Neuronal stem cell (in vitro differentiated cells): ENCODE measurements around the gene TAB3.

Experiments used
- DNase-seq: peaks from one replicate; pipeline ENCODE4 v3.0.0-alpha.2; 2013; ENCODE audit warnings: low spot score
- H2AFZ ChIP-seq: one replicate; pipeline ENCODE4 v1.6.1; 2013; ENCODE audit warnings: mild to moderate bottlenecking, low read length, inconsistent platforms
- H2AK5ac ChIP-seq: 2 replicates; pipeline ENCODE4 v1.6.1; 2013; ENCODE audit warnings: low read depth, mild to moderate bottlenecking, inconsistent platforms, low read length, moderate library complexity, mixed read lengths
- H2BK120ac ChIP-seq: 2 replicates; pipeline ENCODE4 v1.6.1; 2013; ENCODE audit warnings: low read depth, mild to moderate bottlenecking, inconsistent platforms, low read length, moderate library complexity, mixed read lengths
- H2BK12ac ChIP-seq: one replicate; pipeline ENCODE4 v1.6.1; 2013; ENCODE audit warnings: low read length, inconsistent platforms
- H2BK15ac ChIP-seq: 2 replicates; pipeline ENCODE4 v1.6.1; 2013; ENCODE audit warnings: mild to moderate bottlenecking, low read length, inconsistent platforms, mixed read lengths
- H2BK5ac ChIP-seq: one replicate; pipeline ENCODE4 v1.6.1; 2013; ENCODE audit warnings: inconsistent platforms, mild to moderate bottlenecking, low read length, moderate library complexity
- H3K14ac ChIP-seq: one replicate; pipeline ENCODE4 v1.6.1; 2013; ENCODE audit warnings: low read length, inconsistent platforms
- H3K18ac ChIP-seq: 2 replicates; pipeline ENCODE4 v1.6.1; 2013; ENCODE audit warnings: low read length, inconsistent platforms
- H3K23ac ChIP-seq: 2 replicates; pipeline ENCODE4 v1.6.1; 2013; ENCODE audit warnings: low read depth, mild to moderate bottlenecking, mixed read lengths, low read length, inconsistent platforms; ENCODE audit not compliant: poor library complexity
- H3K27ac ChIP-seq: replicated peaks from 3 replicates; pipeline ENCODE4 v1.5.1; 2013; ENCODE audit warnings: low read length, inconsistent platforms
- H3K27me3 ChIP-seq, 3 experiments: 2 replicates each; pipeline ENCODE4 v1.6.1; 2013; ENCODE audit warnings: low read length in 3 of 3, mild to moderate bottlenecking in 2 of 3, inconsistent platforms in 1 of 3, low read depth in 1 of 3, mixed read lengths in 1 of 3, moderate library complexity in 1 of 3; ENCODE audit not compliant: control insufficient read depth in 3 of 3, insufficient read depth in 3 of 3
- H3K36me3 ChIP-seq, 2 donors: replicated peaks in 1 of 2; 2 replicates each; pipeline ENCODE4 v1.6.1; 2013; ENCODE audit warnings: low read length in 2 of 2; ENCODE audit not compliant: control insufficient read depth in 2 of 2, insufficient read depth in 2 of 2
- H3K4ac ChIP-seq: 2 replicates; pipeline ENCODE4 v1.6.1; 2013; ENCODE audit warnings: inconsistent platforms, mild to moderate bottlenecking, low read length, moderate library complexity
- H3K4me1 ChIP-seq, 2 donors: 1 replicate in 1 of 2; 2 replicates in 1 of 2; pipeline ENCODE4 v1.6.1; 2013; ENCODE audit warnings: low read length in 2 of 2, low read depth in 1 of 2; ENCODE audit not compliant: control insufficient read depth in 2 of 2, insufficient read depth in 1 of 2
- H3K4me2 ChIP-seq: one replicate; pipeline ENCODE4 v1.6.1; 2013; ENCODE audit warnings: mild to moderate bottlenecking, low read length, inconsistent platforms; ENCODE audit not compliant: insufficient read depth, poor library complexity, severe bottlenecking
- H3K4me3 ChIP-seq, 2 donors: 2 replicates each; pipeline ENCODE4 v1.5.1; 2013; ENCODE audit warnings: low read length in 2 of 2, mild to moderate bottlenecking in 2 of 2, inconsistent platforms in 1 of 2, moderate library complexity in 1 of 2
- H3K79me1 ChIP-seq: one replicate; pipeline ENCODE4 v1.6.1; 2013; ENCODE audit warnings: low read depth, mild to moderate bottlenecking, inconsistent platforms, low read length, moderate library complexity
- H3K9ac ChIP-seq: one replicate; pipeline ENCODE4 v1.6.1; 2013; ENCODE audit warnings: mild to moderate bottlenecking, low read depth, low read length, inconsistent platforms; ENCODE audit not compliant: poor library complexity
- H3K9me3 ChIP-seq, 2 donors: replicated peaks in 1 of 2; 2 replicates each; pipeline versions ENCODE3 to v1.6.1; 2013; ENCODE audit warnings: low read length in 2 of 2, mild to moderate bottlenecking in 2 of 2, inconsistent platforms in 1 of 2, low read depth in 1 of 2, mixed read lengths in 1 of 2, moderate library complexity in 1 of 2; ENCODE audit not compliant: control insufficient read depth in 2 of 2, insufficient read depth in 1 of 2
- H4K8ac ChIP-seq: one replicate; pipeline ENCODE4 v1.6.1; 2013; ENCODE audit warnings: low read depth, mild to moderate bottlenecking, inconsistent platforms, low read length, moderate library complexity
- H4K91ac ChIP-seq: one replicate; pipeline ENCODE4 v1.6.1; 2013; ENCODE audit warnings: low read length, low read depth, mild to moderate bottlenecking, inconsistent platforms; ENCODE audit not compliant: poor library complexity
- WGBS, 2 donors: extraction: QIAGEN DNeasy Blood & Tissue Kit; methylation state at CpG; one replicate each; pipeline ENCODE4 v1.1.7; 2013; ENCODE audit warnings: missing lambda C conversion rate in 2 of 2, mixed read lengths in 1 of 2; ENCODE audit not compliant: insufficient read length in 2 of 2, insufficient replicate concordance in 1 of 2; ENCODE audit errors: extremely low coverage in 2 of 2; 5-methylcytosine and 5-hydroxymethylcytosine counted together

The TAB3 gene

DNA sequence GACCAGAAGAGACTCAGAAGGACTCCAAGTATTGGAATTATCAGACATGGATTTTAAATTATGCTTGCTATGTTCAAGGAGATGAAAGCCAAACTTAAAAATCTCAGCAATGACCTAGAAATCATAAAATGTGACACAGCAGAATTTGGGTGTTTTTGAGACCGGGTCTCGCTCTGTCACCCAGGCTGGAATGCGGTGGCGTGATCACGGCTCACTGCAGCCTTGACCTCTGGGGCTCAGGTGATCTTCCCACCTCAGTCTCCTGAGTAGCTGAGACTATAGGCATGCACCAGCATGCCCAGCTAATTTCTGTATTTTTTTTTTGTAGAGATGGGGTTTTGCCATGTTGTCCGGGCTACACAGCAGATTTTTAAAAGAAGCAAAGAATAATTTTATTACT lies 12.7 kb downstream of the TAB3 start:
- Histone ChIP-seq H2BK5ac (no peak overlapping the region), H4K91ac (no peak overlapping the region), H2AFZ (no peak overlapping the region), H2BK120ac (no peak overlapping the region), H3K79me1 (no peaks in the 10 kb centered on the region), H3K4me2 (no peak overlapping the region), H3K23ac (no peak overlapping the region), H3K4me3 (no peak overlapping the region), H2AK5ac (no peak overlapping the region), H3K4me1 (no peaks in the 10 kb centered on the region), H2BK15ac (no peak overlapping the region), H3K4ac (no peak overlapping the region), H3K9ac (no peak overlapping the region), H2BK12ac (no peak overlapping the region), H4K8ac (no peak overlapping the region), H3K36me3 (no peaks in the 10 kb centered on the region), H3K27me3 (no peaks in the 10 kb centered on the region), H3K14ac (no peak overlapping the region), H3K27ac (no peak overlapping the region), H3K18ac (no peak overlapping the region), H3K9me3 (no peaks in the 10 kb centered on the region)
- DNase-seq, result no peak
- no CpG with 5 or more reads among the region's 6 CpGs for WGBS, 2 donors

DNA sequence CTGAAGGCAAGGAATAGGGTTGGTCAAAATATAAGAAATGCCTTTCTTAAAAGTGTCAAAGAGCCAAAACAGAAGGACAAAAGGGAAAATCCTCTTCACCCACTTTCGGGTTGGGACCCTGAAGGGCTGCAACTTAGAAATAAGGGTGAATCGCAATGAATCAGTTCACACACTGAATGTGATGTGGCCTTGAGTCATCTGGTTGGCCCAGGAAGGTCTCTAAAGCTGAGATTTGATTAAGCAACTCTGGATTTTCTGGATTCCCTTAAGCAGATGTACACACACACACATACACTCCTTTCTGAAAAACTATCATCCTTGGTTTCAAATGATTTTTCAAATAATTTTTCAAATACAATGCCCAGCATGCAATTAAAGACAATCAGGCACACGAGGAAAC lies 13.1 kb downstream of the TAB3 start:
- H3K9me3 ChIP-seq, result no peaks in the 10 kb centered on the region

DNA sequence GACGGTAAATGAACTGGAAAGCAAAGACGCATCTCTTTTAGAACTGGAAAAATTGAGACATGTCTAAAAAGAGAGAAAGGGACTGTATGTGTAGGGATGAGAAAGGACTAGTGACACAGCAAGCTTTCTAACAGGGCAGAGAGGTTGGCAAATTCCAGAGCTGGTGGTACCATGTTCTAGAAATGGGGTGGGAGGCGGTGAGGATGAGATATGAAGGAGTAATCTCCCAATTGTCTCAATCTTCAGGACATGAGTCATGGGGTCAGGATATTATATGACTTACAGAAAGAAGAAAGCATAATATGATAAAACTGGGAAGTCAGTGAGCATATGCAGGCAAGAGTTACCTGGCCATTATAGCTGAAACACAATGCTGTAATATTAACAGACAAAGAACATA lies 14.2 kb downstream of the TAB3 start:
- no peak overlapping the region for H3K4ac ChIP-seq
- H2BK120ac ChIP-seq, result no peak overlapping the region
- H3K27me3 ChIP-seq, result no peaks in the 10 kb centered on the region
- no peak overlapping the region for H3K9ac ChIP-seq
- H2BK15ac ChIP-seq, result no peak overlapping the region
- H4K8ac ChIP-seq, result no peak overlapping the region
- no peak overlapping the region for H3K14ac ChIP-seq
- no peak overlapping the region for H3K23ac ChIP-seq
- H3K4me3 ChIP-seq, result no peak overlapping the region
- no CpG with 5 or more reads among the region's 3 CpGs for WGBS, 2 donors
- no peak overlapping the region for H3K18ac ChIP-seq
- DNase-seq, result no peak
- H3K36me3 ChIP-seq, result no peaks in the 10 kb centered on the region
- no peak overlapping the region for H2BK12ac ChIP-seq
- no peak overlapping the region for H4K91ac ChIP-seq
- no peak overlapping the region for H2AFZ ChIP-seq
- no peak overlapping the region for H3K4me2 ChIP-seq
- H3K79me1 ChIP-seq, result no peaks in the 10 kb centered on the region
- no peaks in the 10 kb centered on the region for H3K4me1 ChIP-seq
- H3K27ac ChIP-seq, result no peak overlapping the region
- H2BK5ac ChIP-seq, result no peak overlapping the region
- H3K9me3 ChIP-seq, result no peaks in the 10 kb centered on the region
- no peak overlapping the region for H2AK5ac ChIP-seq

More for the DNA sequence above, 13.1 kb downstream of the TAB3 start:
- H2BK15ac ChIP-seq, result no peak overlapping the region
- no peak overlapping the region for H2AK5ac ChIP-seq
- H3K4ac ChIP-seq, result no peak overlapping the region
- no peak overlapping the region for H2AFZ ChIP-seq
- H3K23ac ChIP-seq, result no peak overlapping the region
- H3K36me3 ChIP-seq, result no peaks in the 10 kb centered on the region
- H3K4me3 ChIP-seq, result no peak overlapping the region
- H3K27me3 ChIP-seq, result no peaks in the 10 kb centered on the region
- no peak overlapping the region for H2BK12ac ChIP-seq
- H3K9ac ChIP-seq, result no peak overlapping the region
- H3K4me2 ChIP-seq, result no peak overlapping the region
- no peak overlapping the region for H2BK120ac ChIP-seq
- no peak overlapping the region for H3K18ac ChIP-seq
- H4K91ac ChIP-seq, result no peak overlapping the region
- H2BK5ac ChIP-seq, result no peak overlapping the region
- H3K79me1 ChIP-seq, result no peaks in the 10 kb centered on the region
- no peak overlapping the region for H3K27ac ChIP-seq
- no peak overlapping the region for H4K8ac ChIP-seq
- no peaks in the 10 kb centered on the region for H3K4me1 ChIP-seq
- H3K14ac ChIP-seq, result no peak overlapping the region
- no CpG with 5 or more reads among the region's 3 CpGs for WGBS, 2 donors
- no peak for DNase-seq

DNA sequence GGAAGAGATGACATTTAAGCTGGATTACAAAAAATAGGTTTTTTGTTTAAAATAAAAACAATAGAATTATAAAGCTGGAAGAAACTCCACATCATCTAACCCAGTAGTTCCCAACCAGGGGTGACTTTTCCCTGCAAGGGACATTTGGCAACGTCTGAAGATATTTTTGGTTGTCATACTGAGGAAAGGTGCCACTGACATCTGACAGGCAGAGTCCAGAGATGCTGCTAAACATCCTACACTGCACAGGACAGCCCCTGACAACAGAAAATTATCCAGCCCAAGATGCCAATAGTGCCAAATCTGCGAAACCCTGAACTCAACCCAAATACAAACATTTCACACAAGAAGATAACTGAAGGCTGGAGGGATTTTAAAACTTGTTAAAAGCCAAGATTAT lies 18.5 kb downstream of the TAB3 start:
- no peak overlapping the region for H4K91ac ChIP-seq
- H3K18ac ChIP-seq, result no peak overlapping the region
- no peak overlapping the region for H2BK5ac ChIP-seq
- H2BK15ac ChIP-seq, result no peak overlapping the region
- no CpG with 5 or more reads among the region's 2 CpGs for WGBS, 2 donors
- no peaks in the 10 kb centered on the region for H3K79me1 ChIP-seq
- H3K9ac ChIP-seq, result no peak overlapping the region
- H3K27ac ChIP-seq, result no peak overlapping the region
- no peak overlapping the region for H2BK120ac ChIP-seq
- H3K14ac ChIP-seq, result no peak overlapping the region
- H3K27me3 ChIP-seq, result no peaks in the 10 kb centered on the region
- H3K4me2 ChIP-seq, result no peak overlapping the region
- H3K4ac ChIP-seq, result no peak overlapping the region
- no peak for DNase-seq
- H2BK12ac ChIP-seq, result no peak overlapping the region
- no peak overlapping the region for H3K4me3 ChIP-seq
- H3K9me3 ChIP-seq, result no peaks in the 10 kb centered on the region
- peaks cover 0 to 13% of the 10 kb centered on the region in 2 donors for H3K36me3 ChIP-seq
- H2AFZ ChIP-seq, result no peak overlapping the region
- no peak overlapping the region for H3K23ac ChIP-seq
- H3K4me1 ChIP-seq, result no peaks in the 10 kb centered on the region
- H4K8ac ChIP-seq, result no peak overlapping the region
- no peak overlapping the region for H2AK5ac ChIP-seq
